ENCODE results near the gene ARHGAP24.

DNA sequence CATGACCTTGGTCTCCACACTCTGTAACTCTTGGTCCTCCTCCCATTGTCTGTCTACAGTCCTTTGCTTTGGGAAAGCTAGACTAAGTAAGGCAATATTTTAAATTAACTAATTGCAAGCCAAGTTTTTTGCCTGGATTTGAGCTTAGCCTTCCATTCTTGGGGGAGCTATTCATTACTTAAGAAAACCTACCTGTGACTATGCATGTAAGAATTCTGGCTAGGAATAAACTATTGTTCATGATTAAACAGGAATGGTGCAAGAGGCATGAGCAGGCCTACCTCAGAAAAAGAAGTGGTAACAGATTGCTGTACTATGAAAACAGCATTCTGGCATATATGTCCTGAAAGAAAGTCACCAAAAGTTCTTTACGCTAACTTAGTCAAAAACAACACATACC is 575.5 kb downstream of the ARHGAP24 start:
- no peak for TF ChIP-seq POLR2A (IDR thresholded peaks at IDR 0.05)
- TF ChIP-seq, protein P1, sequence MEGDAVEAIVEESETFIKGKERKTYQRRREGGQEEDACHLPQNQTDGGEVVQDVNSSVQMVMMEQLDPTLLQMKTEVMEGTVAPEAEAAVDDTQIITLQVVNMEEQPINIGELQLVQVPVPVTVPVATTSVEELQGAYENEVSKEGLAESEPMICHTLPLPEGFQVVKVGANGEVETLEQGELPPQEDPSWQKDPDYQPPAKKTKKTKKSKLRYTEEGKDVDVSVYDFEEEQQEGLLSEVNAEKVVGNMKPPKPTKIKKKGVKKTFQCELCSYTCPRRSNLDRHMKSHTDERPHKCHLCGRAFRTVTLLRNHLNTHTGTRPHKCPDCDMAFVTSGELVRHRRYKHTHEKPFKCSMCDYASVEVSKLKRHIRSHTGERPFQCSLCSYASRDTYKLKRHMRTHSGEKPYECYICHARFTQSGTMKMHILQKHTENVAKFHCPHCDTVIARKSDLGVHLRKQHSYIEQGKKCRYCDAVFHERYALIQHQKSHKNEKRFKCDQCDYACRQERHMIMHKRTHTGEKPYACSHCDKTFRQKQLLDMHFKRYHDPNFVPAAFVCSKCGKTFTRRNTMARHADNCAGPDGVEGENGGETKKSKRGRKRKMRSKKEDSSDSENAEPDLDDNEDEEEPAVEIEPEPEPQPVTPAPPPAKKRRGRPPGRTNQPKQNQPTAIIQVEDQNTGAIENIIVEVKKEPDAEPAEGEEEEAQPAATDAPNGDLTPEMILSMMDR (IDR thresholded peaks at IDR 0.05): no peak
